ENCODE measurements around the gene SNAP25.

Gene SNAP25

GRCh38 chr20:10304471-10305046, 85.9 kb downstream of the SNAP25 start:
- DNase-seq (ENCODE audit: low spot score), result no peak
- no peak for FAIRE-seq

GRCh38 chr20:10306440-10307358, 88.1 kb downstream of the SNAP25 start:
- DNase-seq (ENCODE audit: low spot score), result peak; percentile 66
- FAIRE-seq, result peak; percentile 81

GRCh38 chr20:10307359-10307735, 88.7 kb downstream of the SNAP25 start:
- no peak for DNase-seq (ENCODE audit: low spot score)
- no peak for FAIRE-seq

GRCh38 chr20:10308652-10309051, 90.0 kb downstream of the SNAP25 start:
- FAIRE-seq (no peak), DNase-seq (ENCODE audit: low spot score) (no peak)

GRCh38 chr20:10309326-10309725, 90.7 kb downstream of the SNAP25 start:
- peak; percentile 65 for DNase-seq (ENCODE audit: low spot score)
- peak; percentile 83 for FAIRE-seq

GRCh38 chr20:10312111-10312510, 93.5 kb downstream of the SNAP25 start:
- FAIRE-seq, result no peak

GRCh38 chr20:10313215-10313614, 94.6 kb downstream of the SNAP25 start:
- no peak for FAIRE-seq
- DNase-seq (ENCODE audit: low spot score), result no peak

More at GRCh38 chr20:10312111-10312510, 93.5 kb downstream of the SNAP25 start:
- no peak for DNase-seq (ENCODE audit: low spot score)

GRCh38 chr20:10313701-10314100, 95.1 kb downstream of the SNAP25 start:
- DNase-seq (ENCODE audit: low spot score) (no peak), FAIRE-seq (no peak)

- FAIRE-seq (no peak), DNase-seq (ENCODE audit: low spot score) (no peak)
Measured at GRCh38 chr20:10314198-10314597, 95.6 kb downstream of the SNAP25 start.

- FAIRE-seq, result no peak
- DNase-seq (ENCODE audit: low spot score), result no peak
Measured at GRCh38 chr20:10315138-10315537, 96.5 kb downstream of the SNAP25 start.

GRCh38 chr20:10316582-10316981, 98.0 kb downstream of the SNAP25 start:
- FAIRE-seq, result no peak
- DNase-seq (ENCODE audit: low spot score), result peak; percentile 6

GRCh38 chr20:10318291-10319024, 99.8 kb downstream of the SNAP25 start:
- FAIRE-seq (no peak), DNase-seq (ENCODE audit: low spot score) (no peak)

- DNase-seq (ENCODE audit: low spot score) (no peak), FAIRE-seq (no peak)
Measured at GRCh38 chr20:10319855-10320254, 101.2 kb downstream of the SNAP25 start.

- DNase-seq (ENCODE audit: low spot score) (no peak), FAIRE-seq (no peak)
Measured at GRCh38 chr20:10321138-10321717, 102.6 kb downstream of the SNAP25 start.

GRCh38 chr20:10322073-10323012, 103.7 kb downstream of the SNAP25 start:
- no peak for DNase-seq (ENCODE audit: low spot score)
- no peak for FAIRE-seq

GRCh38 chr20:10323729-10324128, 105.1 kb downstream of the SNAP25 start:
- FAIRE-seq (no peak), DNase-seq (ENCODE audit: low spot score) (no peak)

- FAIRE-seq (no peak), DNase-seq (ENCODE audit: low spot score) (no peak)
Measured at GRCh38 chr20:10324198-10324847, 105.7 kb downstream of the SNAP25 start.

GRCh38 chr20:10328897-10329255, 110.2 kb downstream of the SNAP25 start:
- DNase-seq (ENCODE audit: low spot score) (no peak), FAIRE-seq (no peak)

GRCh38 chr20:10329387-10330005, 110.9 kb downstream of the SNAP25 start:
- DNase-seq (ENCODE audit: low spot score), result no peak
- FAIRE-seq, result no peak

GRCh38 chr20:10330071-10330470, 111.4 kb downstream of the SNAP25 start:
- no peak for DNase-seq (ENCODE audit: low spot score)
- FAIRE-seq, result no peak
